NCI-H748 (cell line): ENCODE results near the gene DNASE1.

Source experiments
- DNase-seq: peaks from one replicate; lab custom pipeline; 2025; ENCODE audit not compliant: unreplicated experiment; lab: John Stamatoyannopoulos, UW

Gene DNASE1

DNA sequence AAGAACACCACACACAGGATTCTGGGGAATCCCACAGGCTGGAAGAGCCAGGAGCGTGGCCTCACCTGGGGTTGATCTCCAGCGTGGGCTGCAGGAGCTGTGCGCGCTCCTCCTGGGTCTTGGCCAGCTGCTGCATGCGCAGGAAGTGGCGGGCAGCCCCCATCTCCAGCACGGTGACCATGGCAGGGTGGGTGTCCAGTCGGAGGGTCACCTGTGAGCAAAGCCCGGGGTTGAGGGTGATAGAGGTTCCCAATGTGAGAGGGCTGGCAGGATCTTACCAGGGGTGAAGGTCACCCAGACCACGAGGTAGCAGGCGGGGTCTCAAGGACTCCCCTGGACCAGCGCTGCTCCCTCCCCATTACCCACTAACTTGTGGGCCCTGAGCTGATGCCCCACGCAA lies 7.4 kb downstream of the DNASE1 start:
- no peak for DNase-seq

DNA sequence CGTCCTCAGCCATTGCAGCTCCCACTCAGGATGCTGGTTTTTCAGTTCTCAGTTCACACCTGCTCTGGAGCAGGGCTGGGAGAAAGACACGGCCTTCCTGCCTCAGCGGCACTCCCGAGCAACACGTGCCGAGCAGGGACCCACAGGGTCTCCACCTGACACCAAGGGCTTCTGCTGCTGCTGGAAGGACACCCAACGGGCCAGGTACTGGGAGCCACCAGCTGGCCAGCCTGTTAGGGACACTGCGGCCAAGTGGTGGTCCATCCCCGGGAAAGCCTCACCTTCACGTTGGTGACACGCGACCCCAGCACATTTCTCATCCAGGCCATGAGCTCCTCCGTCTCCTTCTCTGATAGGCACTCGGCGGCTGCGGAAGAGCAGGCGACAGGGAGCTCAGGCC lies 8.1 kb downstream of the DNASE1 start:
- no peak for DNase-seq

DNA sequence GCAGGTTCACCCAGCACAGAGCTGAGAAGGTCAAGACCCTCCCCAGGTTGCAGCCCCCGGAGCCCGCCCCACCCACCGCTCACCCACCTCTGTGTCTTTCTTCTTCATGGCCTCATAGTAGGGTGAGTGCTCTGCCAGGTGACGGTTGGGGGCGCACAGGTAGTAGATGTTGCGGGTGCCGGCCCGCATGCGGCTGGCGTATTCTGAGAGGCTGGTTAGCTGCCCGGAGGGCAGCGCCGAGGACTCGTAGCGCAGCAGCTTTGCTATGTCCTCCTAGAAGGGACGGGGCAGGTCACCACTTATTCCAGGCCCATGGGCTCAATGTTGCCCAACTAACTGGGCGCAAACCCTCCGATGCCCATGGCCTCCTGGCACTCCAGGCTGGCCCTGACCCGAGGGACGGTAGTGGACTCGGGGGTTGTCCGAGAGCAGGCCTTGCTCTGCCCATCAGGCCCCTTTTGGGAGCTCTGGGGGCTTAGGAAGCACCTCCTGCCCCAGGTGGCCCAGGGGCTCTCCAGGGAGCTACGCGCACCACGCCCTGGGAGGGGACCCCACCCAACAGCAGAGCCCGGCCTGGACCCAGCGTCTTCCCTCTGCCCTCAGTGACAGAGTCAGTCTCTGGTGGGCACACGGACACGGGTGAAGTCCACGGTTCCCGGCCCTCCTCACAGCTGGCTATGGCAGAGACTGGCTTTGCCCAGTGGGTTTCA lies 9.9 kb downstream of the DNASE1 start:
- no peak for DNase-seq

DNA sequence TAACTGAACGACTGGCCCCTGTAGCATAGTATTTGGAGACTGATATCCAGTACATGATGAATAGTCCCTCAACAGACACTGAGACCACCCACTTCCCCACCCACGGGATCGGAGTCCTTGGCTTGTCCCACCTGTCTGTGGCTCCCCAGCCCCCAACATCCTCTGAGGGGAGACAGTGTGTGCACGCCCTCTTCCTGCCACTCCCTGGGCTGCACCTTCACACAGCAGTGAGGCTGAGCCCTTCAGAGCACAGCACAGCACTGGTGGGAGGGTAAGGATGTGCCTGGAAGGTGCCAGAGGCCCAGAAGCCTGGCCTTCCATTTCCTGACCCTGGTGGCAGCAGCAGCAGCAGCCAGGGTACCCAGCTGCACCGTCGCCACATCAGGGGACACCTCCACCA lies 11.0 kb downstream of the DNASE1 start:
- no peak for DNase-seq

DNA sequence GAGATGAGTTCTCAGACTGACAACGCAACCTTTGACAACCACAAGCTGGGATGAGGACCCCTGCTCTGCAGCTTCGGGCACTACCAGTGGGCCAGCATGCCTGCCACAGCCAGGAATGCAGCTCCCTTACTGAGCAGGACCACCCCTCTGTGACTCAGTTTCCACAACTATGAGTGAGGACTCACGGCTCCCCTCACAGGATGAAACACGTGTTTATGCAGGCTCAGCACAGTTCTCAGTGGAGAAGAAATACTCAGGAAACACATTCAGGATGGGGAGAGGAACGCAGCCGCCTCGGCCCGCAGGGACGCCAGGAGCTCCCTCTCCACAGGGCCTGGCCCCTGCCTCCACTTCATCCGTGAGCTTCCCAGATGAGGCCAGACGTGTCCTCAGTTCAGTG lies 14.1 kb downstream of the DNASE1 start:
- no peak for DNase-seq

DNA sequence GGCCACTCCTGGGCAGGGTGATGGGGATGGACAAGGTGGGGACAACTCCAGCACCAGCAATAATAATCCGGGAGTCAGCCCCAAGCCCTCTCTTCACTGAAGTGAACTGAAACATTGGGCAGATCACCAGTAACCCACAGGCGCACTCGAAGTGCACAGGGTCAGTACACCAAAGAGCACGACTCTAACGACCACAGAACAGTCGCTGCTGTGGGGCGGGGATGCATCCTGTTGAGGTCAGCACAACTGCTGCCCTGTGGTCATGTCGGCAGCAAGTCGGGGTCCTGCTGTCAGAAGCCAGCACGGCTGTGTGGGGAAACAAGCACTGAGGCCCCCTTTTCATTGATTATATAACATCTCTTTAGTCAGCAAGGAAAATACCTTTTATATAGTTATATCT lies 14.6 kb downstream of the DNASE1 start:
- no peak for DNase-seq

DNA sequence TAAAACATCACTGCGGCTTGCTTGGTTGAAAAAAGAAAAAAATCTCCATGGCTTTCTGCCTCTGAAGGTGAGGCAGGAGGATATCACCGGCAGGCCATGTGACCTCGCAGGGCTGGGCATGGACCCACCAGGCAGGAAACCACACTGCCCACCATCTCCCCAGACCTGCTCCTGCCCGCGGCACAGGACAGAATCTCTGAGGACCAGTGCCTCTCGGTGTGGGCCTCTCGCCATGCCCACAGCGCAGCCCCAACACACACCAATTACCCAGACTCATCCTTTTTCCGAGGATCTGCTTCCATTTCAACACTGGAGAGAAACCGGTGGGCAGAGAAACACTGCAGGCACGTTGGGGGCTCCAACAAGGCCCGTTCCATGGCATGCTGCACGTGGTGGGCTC lies 16.2 kb downstream of the DNASE1 start:
- DNase-seq: no peak

DNA sequence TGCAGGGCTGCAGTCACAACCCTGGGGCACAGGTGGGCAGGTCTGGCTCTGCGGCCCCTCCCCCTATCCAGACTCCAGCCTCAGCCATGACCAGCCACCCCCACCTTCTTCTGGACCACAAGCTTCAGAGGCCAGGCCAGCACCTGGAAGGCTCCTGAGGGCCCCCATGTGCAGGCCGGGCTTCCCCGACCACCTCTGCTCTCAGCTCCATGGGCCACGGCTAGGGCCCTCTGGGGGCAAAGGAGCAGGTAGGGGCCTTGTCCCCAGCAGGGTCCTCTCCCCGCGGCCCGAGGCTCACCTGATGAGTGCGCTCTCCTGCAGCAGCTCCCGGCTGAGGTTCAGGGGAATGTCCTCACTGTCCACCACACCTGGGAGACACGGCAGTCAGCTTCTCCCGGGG lies 16.9 kb downstream of the DNASE1 start:
- no peak for DNase-seq

DNA sequence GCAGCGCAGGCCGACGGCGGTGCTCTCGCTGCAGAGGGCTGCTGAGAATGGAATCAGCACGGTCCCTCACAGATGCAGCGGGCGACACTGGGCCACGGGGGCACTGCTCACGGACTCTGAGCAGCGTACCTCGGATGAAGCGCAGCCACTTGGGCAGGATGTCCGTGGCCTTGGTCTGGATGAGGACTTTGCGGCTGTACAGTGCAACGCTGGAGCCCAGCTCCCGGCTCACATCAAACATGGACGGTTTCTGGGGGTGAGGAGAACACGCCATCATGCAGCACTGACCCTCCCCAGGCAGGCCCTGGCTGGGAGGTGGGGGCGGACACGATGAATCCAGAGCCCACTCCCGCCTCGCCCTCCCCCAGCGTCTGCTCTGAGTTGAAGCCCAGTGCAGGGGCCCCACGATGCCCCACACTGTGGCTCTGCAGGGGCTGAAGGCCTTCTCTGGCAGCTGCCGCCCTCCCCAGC lies 18.1 kb downstream of the DNASE1 start:
- no peak for DNase-seq

DNA sequence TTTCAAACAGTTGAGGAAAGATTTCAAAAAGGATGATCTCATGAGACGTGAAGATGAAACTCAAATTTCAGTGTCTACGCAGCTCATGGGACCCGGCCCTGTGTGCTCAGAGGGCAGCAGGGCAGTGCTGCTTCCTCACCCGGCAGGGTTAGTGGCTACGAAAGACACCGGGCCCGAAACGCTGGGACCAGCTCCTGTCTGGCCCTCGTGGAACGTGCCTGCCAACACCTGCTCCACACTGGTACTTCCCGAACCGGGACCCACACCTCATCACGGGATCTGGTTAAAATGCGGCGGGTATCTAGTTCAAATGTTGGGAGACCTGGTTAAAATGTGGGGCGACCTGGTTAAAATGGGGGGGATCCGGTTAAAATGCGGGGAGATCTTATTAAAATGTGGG lies 18.7 kb downstream of the DNASE1 start:
- no peak for DNase-seq

DNA sequence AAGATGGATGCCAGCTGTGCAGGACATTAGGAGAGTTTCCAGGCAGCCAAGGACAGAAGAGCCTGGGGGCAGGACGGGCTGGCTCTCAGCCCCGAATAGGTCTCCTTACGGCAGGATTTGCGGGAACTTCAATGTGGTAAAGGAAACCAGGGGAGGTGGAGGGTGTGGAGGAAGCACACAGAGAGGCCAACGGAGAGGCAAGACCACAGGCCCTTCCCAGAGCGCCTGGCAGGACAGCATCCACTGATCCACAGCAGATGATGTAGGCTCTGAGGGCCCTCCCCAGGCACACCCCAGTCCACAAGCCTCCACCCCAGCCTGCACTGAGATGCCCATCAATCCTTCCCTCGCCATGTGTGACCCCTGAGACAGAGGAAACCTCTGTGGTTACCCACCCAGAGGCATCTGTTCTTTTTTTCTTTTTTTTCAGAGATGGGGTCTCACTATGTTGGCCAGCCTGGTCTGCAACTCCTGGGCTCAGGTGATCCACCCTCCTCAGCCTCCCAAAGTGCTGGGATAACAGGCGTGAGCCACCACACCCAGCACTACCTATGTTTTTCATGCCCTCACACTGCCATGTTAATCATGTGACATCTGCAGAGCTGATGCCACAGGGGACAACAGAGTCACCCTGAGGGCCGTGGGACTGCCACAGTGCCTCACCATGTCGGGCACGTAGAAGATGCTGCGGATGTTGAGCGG lies 19.3 kb downstream of the DNASE1 start:
- DNase-seq: no peak

DNA sequence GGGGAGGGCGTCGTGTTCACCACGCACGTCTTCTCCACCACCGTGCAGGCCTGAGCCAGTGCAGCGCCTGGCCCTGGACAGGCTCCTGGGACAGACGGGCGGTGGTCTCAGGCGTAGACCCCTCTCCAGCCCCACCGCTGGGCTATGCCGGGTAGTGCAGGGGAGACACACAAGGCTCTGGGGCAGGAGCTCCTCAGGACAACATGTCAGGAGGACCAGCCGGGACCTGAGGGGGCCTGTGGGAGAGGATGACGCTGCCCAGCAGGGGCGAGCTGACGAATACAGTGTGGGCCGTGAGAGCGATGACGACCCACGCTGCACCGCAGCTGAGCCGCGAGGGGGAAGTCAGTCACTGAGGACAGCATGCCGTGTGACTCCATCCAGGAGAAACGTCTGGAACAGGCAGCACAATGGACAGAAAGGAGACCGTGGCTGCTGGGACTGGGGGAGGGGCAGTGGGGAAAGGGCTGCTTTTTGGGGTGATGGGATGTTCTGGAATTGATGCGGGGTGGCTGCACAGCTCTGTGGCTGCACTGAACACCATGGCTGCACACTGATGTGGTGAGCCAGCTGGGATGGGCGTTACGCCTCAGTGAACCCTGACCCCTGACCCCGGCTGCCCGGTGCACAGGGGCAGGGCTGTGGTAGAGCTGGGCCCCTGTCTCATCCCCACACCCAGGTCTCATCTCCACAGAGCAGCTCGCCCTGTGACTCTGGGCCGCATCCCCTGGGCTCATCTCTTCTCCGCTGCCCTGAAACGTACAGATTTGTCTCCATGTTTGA lies 20.2 kb downstream of the DNASE1 start:
- DNase-seq: no peak

DNA sequence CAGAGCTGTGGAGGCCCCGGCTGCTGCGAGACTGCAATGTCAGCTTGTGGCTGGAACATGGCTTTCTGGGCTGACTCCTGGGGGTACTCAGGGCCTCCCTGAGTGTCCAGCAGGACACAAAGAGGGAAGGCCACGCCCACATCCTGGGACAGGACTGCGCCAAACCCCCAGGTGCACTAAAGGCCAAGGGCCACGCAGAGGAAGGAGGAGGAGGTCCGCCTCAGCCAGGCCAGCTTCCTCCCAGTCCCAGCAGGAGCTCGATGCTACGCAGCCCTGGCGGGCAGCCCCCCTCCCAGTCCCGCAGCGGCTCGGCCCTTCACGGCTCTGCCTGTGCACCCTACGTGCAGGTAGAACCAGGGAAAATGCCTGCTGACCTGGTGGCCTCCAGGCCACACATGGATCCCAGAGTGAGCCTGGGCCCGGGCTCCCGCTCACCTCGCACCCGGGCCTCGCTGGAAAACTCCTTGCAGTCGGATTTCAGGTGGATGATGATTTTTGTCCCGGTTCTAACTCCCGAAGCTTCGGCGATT lies 21.2 kb downstream of the DNASE1 start:
- DNase-seq: no peak

DNA sequence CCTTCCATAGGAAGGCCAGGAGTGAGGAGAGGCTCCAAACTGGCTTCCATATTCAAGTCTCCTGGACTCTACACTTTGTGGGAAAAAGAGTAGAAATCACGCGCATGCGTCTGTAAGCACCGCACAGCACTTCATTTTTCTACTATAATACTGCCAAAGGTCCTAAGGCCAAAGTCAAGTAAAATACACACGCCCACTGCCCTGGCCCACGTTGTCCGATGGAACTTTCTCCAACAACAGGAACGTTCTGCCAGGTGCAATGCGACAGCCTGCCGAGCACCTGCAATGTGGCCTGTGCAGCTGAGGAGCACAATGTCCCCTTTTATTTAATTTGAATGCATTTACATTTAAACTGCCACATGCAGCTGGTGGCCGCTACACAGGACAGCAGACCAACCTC lies 23.5 kb downstream of the DNASE1 start:
- DNase-seq: no peak

DNA sequence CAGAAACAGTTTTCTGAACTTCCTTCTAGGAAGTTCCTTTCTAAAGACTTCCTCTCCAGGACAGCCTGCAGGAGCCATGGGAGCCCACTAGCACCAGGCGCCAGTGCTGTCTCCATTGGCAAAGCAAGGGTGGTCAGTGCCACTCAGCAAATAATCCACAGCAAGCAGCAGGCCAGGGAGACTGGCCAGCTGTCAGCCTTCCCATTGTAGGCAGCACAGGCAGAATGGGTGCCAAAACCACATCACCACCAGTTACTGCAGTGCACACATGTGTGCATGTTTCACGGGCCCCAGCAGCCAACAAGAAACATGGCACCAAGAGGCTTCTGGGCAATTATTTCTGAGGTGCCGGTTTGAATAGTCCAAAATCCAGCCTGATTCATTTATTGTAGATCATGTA lies 26.7 kb downstream of the DNASE1 start:
- DNase-seq: no peak

DNA sequence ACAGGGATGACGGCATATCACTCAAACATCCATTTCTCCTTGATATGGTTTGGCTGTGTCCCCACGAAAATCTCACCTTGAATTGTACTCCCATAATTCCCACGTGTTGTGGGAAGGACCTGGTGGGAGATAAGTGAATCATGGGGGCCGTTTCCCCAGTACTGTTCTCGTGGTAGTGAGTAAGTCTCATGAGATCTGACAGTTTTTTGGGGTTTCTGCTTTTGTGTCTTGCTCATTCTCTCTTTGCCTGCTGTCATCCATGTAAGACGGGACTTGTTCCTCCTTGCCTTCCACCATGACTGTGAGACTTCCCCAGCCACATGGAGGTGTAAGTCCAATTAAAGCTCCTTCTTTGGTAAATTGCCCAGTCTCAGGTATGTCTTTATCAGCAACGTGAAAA lies 32.5 kb downstream of the DNASE1 start:
- no peak for DNase-seq

DNA sequence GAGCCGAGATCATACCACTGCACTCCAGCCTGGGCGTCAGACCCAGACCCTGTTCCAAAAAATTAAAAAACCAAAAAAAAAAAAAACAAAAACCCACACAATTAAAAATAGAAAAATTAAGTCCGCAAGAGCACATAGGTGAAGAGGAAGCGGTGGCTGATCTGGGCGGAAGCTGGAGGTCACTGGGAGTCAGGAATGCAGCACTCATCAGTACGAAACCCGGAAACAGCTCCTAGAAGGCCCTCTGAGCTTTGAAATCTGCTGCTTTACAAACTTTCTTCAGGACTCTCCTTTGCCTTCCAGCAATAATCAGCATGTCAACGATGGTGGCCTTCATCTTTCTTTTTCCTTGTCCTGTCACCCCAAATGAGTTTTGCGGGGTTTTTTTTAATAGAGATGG lies 33.3 kb downstream of the DNASE1 start:
- DNase-seq: no peak

DNA sequence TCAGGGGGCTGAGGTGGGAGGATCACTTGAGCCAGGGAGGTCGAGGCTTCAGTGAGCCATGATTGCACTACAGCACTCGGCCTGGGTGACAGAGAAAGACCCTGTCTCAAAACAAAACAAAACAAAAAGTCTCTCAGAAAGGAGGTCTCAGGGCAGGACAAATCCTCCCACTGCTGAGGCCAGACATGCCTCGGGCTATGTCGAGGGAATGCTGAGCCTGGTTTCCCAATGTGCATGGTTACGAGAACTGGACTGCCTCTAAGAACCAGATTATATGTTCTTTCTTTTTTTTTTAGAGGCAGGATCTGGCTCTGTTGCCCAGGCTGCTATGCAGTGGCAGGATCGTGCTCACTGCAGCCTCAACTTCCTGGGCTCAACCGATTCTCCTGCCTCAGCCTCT lies 35.2 kb downstream of the DNASE1 start:
- no peak for DNase-seq

DNA sequence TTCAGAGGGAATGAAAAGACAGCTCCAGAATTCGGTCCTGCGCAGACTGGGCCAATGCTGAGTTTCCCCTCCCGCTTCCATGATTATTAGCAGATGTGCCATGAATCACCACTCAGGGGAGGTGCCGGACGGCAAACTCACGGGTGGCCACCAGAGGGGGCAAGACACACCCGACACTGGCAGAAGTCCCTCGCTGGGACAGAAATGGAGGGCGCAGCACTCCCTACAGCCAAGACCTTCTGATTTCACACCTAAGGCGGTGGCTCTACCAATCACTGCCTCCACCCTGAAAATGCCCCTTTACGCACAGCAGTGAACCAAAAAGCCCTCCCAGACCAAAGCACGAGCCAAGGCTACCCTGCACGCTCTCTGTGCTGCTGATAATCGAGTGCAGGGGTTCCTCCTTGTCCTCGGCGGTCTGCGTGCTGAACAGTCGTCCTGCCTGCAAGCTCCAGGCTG lies 36.0 kb downstream of the DNASE1 start:
- DNase-seq: peak; percentile 52

DNA sequence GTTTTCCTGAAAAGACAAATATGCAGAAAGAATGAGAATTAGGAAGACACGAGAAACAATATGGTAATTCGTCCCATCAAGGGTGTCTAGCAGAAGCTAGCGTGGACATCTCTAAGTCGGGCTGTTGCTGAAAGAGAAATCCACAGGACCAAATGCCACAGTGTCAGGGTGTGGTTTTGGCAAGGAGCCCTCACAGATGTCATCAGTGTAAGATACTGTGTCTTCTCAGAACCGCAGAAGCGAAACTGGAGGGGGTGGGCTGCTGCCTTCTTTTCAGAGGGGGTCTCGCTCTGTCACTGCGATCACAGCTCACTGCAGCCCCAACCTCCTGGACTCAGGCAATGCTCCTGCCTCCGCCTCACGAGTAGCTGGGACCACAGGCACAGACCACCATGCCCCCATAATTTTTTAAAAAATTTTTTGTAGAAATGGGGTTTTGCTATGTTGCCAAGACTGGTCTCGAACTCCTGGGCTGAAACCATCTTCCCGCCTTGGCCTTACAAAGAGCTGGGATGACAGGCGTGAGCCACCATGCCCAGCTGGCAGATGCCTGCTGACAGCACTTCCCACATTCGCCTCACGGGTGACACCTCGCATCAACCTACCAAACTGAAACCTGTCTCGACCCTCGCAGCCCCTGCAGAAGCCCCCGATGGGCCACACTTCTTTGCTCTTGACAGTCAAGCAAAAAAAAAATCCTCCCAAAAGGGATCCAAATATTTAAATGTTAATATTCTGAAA lies 36.7 kb downstream of the DNASE1 start:
- DNase-seq: no peak

DNA sequence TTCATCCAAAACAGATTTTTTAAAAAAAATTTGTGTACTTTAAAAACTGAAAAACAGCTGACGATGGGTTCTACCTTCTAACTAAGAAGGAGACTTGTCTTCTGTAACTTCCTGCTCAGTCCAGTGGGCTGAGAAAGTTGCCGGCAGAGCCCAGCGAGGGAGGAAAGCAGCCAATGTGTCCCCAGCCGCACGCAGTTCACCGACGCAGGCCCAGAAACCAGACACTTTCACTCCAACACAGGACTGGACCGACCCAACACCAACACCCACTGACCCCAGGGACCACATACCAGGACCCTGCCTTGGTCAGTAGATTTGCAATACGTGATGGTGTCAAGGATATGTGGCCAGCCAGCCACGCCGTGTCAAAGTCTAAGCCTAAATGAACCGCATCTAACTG lies 37.3 kb downstream of the DNASE1 start:
- no peak for DNase-seq
